DOHH2 (cell line): ENCODE results near the gene ANO6.

ENCODE experiments used
- CTCF ChIP-seq: fragments of 200-600 bp; sonication (generic); IDR thresholded peaks from one replicate; pipeline ENCODE4 v1.5.1; 2014; ENCODE audit warnings: antibody characterized with exemption, mild to moderate bottlenecking, low read depth, low read length; ENCODE audit not compliant: poor library complexity, severe bottlenecking
- EZH2phosphoT487 ChIP-seq: fragments of 200-600 bp; sonication (generic); IDR thresholded peaks from 2 replicates; pipeline ENCODE4 v1.6.1; 2017; ENCODE audit warnings: borderline replicate concordance, mild to moderate bottlenecking, antibody characterized with exemption, low read length, moderate library complexity, mixed read lengths

GRCh38 chr12:45284096-45284901, 68.4 kb downstream of the ANO6 start:
- no peak for TF ChIP-seq CTCF
- no peak for TF ChIP-seq EZH2phosphoT487
